HG03108 (cell line): Measurements from ENCODE around the gene TANC1.

ENCODE experiments used
- ATAC-seq: cut with Tn5 transposase; IDR thresholded peaks from one replicate; pipeline ENCODE4 v1.9.1; 2021; ENCODE audit warnings: moderate library complexity; ENCODE audit not compliant: unreplicated experiment

The TANC1 gene

DNA sequence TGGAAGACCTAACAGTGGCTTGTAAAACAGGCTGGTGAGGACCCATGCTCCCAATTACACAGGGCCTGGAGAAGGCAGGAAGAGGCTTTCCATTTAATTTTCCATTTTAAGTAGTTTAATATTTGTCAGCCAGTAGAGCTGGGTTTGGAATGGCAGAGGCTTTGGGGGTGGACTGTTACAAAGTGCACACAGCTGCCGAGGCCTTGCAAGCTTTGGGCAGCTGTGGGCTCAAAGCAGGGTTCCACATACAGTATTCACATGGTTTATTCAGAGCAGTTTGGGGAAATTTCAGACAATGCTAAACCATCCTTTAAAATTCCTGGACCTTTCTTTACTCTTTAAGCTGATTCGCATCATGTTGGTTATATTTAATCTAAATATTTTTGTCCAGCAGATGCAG, 185.5 kb downstream of the TANC1 start:
- no peak for ATAC-seq

DNA sequence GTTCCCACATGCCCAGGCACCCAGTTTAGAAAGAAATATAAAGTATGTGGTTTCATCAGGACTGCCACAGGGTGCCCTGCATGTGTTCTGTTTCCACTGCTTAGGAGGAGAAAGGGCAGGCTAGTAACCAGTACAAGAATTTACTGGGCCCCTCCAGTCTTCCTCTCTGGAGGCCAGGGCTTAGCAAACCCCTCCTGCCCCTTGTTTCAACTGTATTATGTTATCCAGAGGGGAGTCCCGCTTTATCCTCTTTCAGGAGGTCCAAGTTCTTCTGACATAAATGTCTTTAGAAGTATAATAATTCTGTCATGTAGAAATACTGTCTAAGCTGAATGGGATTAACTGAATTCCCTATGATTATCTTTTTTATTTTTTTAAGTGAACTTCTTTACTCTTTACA, 185.9 kb downstream of the TANC1 start:
- no peak for ATAC-seq

DNA sequence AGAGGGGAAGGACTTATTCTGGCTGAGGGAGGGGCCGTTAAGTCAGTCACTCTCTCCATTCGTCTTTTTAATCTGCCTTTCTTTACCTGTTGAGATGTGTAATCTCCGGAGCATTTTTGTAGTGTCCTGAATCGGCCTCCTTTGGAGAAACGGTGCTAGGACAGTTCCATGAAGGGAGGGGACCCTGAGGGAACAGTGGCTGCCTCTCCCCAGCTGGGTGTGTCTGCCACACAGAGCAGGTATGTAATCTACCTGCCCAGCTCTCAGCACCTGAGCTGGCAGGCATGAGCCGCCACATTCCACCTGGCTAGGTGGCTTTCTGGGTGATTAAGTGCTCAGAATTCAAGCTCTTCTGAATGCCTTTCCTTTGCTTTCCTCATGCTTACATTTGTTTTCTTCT, 186.9 kb downstream of the TANC1 start:
- no peak for ATAC-seq

DNA sequence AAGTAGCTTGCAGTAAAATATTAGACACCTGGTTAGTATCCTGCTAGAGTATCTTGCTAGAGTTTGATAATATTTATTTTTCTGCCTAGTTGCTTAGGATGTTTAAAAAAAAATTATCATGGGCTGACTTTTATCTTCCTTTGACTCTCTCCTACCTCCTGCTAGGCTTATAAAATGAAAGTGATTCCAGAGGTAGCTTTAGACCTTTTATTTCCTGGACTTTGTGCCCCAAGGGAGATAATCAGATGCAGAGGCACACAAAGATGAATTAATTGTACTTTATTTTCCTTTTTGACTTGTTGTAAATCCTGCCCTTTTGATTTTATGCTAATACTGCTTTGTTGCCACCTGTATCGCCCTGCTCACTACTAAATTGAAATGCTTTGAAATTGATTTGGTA, 187.4 kb downstream of the TANC1 start:
- ATAC-seq, result no peak

DNA sequence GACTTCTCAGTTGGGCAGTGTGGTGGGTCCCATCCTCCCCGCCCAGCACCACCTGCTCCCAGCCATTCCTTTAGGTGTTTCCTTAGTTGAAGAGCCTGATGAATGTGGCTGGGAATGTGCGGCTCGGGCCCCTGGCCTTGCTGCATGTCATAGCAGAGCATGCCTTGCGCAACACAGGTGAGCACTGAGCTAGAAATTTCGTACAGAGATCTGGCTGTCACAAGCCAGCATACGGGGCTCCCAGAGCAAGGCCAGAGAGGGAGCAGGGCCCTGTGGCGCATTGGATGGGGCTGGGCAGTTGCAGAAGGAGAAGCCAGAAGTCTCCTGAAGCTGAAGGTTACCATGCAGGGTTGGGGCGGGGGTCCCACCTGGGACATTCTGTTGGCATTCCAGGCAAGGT, 188.4 kb downstream of the TANC1 start:
- ATAC-seq, result no peak

DNA sequence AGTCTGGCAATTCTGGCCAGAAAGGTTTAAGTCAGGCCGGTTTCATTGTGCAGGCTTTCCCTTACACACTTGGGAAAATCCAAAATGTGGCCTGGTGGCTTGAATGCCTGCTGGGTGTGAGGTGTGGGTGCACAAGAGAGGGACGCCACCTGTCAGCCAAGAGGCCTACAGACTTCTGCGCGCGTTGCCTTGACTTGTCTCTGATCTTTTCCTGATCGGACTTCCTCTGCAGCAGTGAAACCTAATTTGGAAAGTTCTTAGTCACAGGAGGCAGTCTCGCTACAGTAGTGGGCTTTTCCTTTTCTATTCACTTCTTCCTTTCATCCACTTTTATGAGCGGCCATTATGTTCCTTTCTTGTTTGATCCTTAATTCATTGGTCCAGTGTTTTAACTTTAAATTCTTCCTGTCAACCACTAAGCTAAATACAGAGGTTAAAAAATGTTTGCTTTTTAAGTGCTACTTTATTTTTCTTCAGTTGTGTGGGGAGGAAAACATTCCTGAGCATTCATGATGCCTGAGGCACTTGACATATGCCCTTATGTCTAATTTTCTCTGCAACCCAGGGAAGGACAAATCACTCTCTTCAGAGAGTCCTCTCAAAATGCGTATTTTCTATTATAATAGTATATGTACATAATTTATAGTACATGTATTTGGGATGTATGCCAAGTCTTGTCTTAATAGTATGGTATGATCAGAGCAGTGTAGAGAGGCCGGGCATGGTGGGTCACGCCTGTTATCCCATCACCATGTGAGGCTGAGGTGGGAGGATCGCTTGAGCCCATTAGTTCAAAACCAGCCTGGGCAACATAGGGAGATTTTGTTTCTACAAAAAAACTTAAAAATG, 189.1 kb downstream of the TANC1 start:
- ATAC-seq, result no peak

DNA sequence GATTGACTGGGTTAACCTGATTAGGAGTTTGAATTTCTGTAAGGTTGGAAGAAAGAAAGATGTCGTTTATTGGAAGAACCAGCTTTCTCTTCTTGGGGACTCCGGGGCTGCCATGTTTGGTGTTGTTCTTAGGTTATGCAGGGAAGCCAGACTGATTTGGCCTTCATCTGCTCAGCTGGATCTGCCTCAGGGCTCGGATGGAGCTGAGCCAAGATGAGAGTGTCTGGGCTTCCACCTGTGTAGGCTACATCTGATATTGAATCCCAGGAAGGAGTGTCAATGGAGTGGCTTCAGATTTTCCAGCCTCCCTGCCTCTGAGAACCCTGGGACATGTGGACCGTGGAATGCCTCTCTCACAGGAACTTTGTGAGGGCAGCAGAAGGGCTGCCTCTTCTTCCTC, 192.0 kb downstream of the TANC1 start:
- ATAC-seq, result no peak

DNA sequence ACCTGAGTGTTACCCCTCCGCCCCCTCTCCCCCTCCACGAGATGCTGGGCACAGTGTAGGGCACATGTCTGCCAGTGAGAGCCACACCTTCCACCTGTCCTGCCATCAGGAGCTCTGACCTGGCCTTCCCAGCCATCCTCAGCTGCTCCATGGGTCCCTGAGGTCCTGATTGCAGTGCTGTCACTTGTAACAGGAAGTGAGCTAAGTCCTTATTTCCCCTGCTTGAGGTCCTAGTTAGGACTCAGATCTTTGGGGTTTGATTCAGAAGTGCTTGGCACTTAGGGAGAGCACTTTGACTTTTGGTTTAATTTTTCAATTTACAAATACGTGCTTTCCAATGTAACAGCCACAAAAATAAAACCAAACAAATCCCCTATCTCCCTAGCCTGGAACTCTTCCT, 192.5 kb downstream of the TANC1 start:
- no peak for ATAC-seq

DNA sequence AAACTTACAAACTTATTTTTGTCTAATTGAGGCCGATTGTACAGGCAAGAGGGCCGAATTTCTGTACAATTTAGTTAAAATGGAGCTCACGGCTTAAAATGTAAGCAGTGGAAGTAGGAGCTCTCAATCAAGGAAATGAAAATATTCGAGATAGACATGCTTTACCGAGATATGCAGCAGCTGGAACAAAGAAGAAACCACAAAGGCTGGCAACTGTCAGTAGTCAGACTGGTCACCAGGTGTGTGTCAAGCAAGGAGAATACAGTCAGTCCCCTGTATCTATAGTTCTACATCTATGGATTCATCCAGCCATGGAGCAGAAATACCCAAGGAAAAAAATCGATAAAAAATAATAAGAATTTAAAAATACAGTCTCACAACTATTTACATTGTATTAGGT, 195.5 kb downstream of the TANC1 start:
- no peak for ATAC-seq

DNA sequence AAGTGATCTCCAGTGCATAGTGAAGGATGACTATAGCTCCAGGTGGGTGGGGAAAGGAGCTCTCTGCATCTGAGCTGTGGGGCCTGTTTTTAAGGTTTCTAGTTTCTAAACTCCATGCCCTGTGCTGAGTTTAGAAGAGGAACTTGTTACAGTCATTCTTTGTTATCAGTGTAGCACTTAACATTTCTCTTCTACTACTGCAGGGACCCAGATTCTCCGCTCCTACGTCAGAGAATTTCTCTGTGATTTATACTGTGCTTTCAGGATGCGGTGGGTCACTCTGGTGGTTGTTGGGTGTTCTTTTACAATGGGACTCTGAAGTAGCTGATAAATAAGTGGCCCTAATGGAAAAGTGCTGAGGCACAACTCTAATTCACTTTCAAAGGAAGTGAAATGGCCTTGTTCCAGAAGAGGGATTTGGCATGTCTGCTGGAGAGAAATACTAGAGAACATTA, 196.0 kb downstream of the TANC1 start:
- no peak for ATAC-seq

DNA sequence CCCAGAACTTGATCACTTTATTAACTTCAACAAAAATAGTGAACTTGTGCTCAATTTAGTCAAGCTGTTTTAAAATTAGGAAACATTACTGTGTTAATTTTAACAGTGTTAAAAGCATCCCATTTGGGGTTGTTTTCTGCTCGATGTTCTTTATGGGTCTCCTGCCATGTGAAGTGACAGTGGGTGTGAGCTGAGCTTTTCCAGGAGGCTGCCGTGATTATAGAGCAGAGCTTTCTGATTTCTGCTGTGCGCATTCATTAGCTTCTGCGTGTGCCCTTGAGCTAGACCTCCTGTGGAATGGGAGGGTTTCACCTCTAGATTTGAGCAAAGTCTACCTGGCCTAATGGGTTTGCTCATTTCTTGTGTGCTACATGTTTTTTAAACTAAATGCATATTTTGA, 196.6 kb downstream of the TANC1 start:
- ATAC-seq, result no peak

DNA sequence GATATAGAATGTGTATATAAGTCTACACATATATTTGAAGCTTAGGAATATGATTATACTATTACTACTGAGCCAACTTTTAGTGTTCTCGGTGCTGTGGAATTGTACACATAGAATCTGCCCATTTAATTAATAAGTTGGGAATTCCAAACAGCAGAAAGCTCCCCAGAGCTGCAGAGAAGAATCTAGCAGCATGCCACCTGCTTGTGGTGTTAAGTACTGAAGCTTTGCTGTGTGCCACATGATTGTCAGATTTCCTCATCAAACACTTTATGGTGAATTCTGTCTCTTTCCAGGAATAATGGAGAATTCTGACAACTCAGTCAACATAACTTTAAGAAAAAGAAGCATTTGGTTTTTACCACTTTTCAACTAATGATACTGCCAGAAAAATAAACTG, 200.3 kb downstream of the TANC1 start:
- ATAC-seq, result no peak

DNA sequence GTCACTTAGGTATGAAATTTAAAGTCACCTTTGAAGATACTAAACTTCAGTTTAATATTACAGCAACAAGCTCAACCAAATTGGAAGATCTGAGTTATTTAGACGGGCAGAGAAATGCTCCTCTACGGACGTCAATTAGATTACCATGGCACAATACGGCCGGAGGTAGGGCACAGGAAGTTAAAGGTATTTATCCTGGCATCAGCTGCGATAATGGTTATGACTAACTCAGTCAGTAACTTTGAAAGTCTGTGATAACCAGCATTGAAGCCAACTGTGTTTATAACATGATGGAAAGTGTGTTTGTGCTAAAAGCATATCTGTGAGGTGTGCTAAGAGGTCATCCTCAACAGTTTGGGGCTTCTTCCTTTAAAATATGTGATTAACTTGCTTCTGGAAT, 200.7 kb downstream of the TANC1 start:
- no peak for ATAC-seq

DNA sequence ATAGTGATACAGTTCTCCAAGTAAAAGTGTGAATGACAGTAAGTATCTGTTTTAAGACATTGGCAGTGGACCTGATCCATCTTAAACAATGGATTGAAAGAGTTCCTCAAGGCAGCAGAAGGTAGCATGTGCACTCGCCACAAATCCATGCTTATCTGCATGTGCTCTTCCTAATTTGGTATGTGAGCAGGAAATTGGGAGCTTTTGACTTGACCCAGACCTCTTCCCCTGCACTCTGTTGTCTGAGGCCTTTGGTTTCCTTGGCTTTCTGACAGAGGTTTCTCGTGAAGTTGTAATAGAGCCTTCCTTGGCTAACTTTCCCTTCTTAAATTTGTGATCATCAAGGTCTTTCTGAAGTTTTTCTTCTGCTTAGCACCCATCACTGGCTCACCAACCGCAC, 204.0 kb downstream of the TANC1 start:
- ATAC-seq, result no peak

DNA sequence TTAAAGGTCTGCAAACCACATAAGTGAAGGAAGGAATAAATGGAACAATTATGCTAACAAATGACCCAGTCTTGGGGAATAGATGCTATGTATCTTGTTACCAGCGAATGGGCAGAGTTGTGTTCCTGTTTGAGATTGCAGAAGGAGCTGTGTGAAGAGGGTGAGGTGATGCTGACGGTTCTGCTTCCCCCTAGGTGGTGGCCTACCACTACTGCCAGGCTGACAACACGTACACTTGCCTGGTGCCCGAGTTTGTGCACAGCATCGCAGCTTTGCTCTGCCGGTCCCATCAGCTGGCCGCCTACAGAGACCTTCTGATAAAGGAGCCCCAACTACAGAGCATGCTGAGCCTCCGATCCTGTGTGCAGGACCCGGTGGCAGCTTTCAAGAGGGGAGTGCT, 206.3 kb downstream of the TANC1 start:
- ATAC-seq, result no peak

DNA sequence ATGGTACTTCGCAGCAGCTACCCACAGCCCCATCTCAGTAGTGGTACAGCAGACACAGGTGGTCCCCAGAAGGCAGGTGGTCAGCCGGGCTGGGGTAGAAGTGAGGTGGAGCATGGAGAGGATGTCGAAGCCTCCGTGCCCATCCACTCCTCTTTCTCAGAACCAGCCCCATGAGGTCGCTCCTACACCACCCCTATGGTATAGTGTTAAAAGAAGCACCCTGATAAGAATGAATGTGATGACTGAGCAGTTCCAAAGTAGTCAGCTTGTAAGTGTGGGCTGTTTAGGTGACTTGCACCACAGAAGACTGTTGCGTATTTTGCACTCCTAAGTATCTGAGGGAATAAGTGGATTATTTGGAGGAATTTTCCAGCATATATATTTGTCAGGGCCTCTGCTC, 206.7 kb downstream of the TANC1 start:
- ATAC-seq, result no peak

DNA sequence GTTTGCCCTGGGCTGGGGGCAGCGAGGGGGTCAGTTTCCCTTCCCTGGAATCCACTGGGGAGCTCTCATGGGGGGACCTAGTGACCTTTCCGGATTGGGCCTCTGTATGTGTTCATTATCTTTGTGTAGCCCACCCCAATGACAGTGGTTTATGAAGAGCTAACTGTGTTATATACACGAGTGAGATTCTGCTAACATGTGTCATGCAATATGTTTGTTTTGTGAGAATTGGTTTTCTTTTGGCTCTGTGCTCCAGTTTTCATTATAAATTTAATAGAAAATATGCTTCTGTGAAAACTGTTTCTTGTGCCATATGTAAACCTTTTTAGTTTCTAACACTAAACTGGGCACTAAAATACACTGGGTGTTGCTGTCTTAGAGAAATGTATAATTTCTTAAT, 207.5 kb downstream of the TANC1 start:
- no peak for ATAC-seq

DNA sequence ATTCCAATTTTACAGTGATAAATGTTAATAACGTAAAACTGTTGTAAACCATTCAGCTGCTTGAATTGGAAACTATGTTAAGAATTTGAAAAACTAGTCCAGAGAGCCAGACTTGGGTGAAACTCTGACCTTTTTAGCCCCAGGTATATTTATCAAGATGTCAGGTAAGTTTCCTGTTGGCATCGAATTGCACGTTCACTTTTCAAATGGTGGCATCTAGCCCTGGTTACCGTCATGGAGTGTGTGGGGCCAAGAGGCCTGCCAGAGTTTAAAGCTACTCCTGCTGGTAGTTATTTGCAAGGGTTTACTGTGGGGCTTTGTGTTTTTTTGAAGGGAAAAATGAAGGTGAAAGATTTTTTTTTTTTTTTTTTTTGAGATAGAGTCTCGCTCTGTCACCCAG, 208.1 kb downstream of the TANC1 start:
- ATAC-seq, result no peak

DNA sequence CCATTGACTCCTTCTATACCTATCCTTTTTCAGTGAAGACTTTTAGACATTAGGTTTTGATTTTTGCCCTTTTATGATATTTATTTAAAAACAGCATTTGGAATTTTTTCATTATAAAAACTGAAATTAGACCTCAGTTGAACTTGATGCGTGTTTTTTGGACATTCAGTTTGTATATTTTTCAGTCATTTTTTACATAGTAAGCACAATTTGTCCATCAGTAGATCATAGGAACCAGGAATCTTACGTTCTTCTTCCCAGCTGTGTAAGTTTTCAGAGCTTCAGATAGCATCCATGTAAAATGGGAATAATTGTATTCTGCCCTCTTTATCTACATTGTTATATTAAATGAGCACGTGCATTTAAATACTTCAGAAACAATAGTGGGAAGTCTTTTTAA, 208.9 kb downstream of the TANC1 start:
- ATAC-seq, result no peak

DNA sequence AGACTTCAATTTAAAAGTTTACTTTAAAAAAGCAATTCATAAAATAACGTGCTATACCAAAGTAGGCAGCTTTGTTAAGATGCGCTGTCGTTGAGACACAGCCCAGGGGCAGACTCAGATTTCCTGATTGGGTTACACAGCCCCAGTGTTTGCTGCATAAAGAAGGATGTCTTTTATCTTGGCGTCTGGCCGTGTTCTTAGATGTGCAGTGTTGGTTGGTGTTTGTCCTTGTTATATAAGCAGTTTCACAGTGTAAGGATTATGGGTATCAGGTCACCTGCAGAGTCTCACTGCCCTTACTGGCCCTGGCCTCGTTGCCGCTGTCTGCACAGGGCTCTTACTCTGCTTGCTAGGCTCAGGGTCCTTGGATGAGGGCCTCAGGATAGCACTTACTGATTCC, 209.5 kb downstream of the TANC1 start:
- no peak for ATAC-seq

DNA sequence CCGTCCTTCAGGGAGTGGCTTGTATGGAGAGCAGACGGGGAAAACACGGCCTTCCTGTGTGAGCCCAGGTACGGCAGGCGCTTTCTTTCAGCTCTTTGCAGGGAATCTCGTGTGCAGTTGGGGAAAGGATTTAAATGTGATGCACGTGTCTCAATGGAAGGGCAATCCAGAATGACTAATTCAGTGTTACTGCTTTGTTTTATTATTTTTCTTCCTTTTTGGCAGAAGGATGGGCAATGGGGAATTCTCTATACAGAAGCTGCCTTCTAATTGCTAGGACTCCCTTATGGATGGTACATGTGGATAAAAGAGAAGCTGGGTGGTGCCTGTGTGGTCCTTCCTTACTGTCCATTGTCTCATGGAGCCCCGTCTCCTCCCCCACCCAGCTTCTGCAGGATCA, 210.7 kb downstream of the TANC1 start:
- no peak for ATAC-seq

DNA sequence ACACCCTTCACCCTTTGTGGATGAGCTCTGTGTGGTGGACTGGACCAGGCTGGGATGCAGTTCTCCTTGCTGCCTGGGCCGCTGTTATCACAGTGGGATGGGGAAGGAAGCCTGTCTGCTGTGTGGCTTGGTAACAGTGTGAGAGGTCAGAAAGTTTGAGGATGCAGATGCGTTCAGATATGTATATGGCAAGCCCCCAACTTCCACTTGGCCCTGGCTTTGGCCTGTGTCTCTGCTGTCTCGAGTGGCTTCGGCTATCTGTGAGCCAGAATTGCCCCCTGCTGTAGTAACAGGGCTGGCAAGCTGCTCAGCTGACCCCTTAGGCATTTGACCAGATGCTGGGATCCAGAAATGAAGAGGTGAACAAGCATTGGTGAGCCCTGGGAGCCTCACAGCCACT, 211.3 kb downstream of the TANC1 start:
- no peak for ATAC-seq

DNA sequence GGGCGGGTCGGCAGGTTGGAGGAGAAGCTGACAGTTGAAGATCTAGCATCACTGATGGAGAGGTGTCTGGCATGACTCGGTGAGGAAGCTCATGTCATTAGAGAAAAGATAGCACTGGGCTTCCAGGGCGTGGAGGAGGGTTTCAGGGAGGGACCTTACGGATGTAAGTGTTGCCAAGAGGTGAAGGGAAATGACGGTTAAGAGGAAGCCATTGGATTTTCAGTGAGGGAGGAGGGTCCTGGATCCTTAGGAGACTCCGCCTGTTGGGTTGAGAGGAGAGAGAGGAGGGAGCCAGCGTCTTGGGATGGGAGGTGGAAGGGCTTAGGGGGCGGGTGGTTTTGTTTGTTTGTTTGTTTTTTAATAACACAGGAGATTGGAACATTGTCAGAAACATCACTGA, 214.9 kb downstream of the TANC1 start:
- no peak for ATAC-seq
